Left renal pelvis (tissue), 4 donors: ENCODE measurements around the gene MPRIP. TPM values are rescaled to one million over a fixed set of nuclear protein-coding genes. Genes with fewer than 3 reads are reported as not detected.

Experiments used
- polyA plus RNA-seq, 4 donors: library from polyadenylated mRNA; unstranded; fragments of 120-200 nt; gene quantifications; one replicate each; pipeline ENCODE4 v1.2.1, GENCODE V29; 2013; ENCODE audit not compliant: insufficient read length in 4 of 4

MPRIP gene
- polyA plus RNA-seq, 4 donors, result 144 to 180 (median 161) TPM

Other genes starting within 250 kb of the MPRIP start
- gene TNFRSF13B, start 70.3 kb upstream of the MPRIP start, polyA plus RNA-seq, result not detected
- 1 to 10 TPM; 3.4 to 5.4 (median 4.6) TPM for gene PLD6, start 163.9 kb downstream of the MPRIP start, polyA plus RNA-seq
- 10 to 100 TPM; 16.2 to 53.8 (median 31.8) TPM for gene FLCN, start 194.7 kb downstream of the MPRIP start, polyA plus RNA-seq
- gene COPS3, start 238.8 kb downstream of the MPRIP start, polyA plus RNA-seq, result 10 to 100 TPM; 67.7 to 91.5 (median 76.3) TPM